ENCODE results near the gene TXNRD3. TPM values are rescaled to one million over a fixed set of nuclear protein-coding genes. Genes with fewer than 3 reads are reported as not detected.

The TXNRD3 gene
- total RNA-seq, 1 experiment from 2014 or later = 22.5 TPM

DNA sequence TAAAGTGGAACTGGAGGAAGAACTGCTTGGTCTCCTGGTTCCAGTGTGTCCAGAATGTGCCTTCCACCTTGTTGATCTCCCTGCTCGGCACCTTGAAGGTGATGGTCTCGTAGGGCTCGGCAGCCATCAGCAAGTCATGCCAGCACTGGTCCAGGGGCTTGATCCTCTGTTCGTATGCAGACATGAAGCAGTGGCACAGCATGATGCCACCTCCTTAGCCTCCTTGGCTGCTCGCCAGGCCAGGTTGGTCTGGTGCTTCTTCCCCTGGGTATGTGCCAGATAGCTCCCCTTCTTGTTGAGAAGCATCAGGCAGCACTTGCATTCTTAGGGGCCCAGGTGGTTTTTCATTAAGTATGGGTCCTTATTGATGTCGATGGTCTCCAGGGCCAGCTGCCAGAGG lies 17.8 kb upstream of the TXNRD3 start:
- TF ChIP-seq EZH2 (IDR thresholded peaks at IDR 0.05; ENCODE audit: low read depth) = no peak
- TF ChIP-seq, protein P1, sequence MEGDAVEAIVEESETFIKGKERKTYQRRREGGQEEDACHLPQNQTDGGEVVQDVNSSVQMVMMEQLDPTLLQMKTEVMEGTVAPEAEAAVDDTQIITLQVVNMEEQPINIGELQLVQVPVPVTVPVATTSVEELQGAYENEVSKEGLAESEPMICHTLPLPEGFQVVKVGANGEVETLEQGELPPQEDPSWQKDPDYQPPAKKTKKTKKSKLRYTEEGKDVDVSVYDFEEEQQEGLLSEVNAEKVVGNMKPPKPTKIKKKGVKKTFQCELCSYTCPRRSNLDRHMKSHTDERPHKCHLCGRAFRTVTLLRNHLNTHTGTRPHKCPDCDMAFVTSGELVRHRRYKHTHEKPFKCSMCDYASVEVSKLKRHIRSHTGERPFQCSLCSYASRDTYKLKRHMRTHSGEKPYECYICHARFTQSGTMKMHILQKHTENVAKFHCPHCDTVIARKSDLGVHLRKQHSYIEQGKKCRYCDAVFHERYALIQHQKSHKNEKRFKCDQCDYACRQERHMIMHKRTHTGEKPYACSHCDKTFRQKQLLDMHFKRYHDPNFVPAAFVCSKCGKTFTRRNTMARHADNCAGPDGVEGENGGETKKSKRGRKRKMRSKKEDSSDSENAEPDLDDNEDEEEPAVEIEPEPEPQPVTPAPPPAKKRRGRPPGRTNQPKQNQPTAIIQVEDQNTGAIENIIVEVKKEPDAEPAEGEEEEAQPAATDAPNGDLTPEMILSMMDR (conservative IDR thresholded peaks at IDR 0.05) = no peak
- H3K4me2 ChIP-seq = no peak overlapping the region
- H3K4me3 ChIP-seq = no peak overlapping the region
- ChIA-PET POLR2A (ENCODE audit: unreplicated experiment) (no interaction called here), CTCF (no interaction called here)
- peaks cover 18% of the 10 kb centered on the region for H3K27me3 ChIP-seq (ENCODE audit: insufficient read depth, low read depth)
- H2AFZ ChIP-seq = no peak overlapping the region
- H3K36me3 ChIP-seq (ENCODE audit: low read depth) = no peaks in the 10 kb centered on the region
- no peaks in the 10 kb centered on the region for H4K20me1 ChIP-seq (ENCODE audit: insufficient read depth)
- no peak for DNase-seq
- no peaks in the 10 kb centered on the region for H3F3A ChIP-seq (ENCODE audit: insufficient read depth, low read depth)
- intact Hi-C loops (cut with micrococcal nuclease; ENCODE audit: unreplicated experiment) = no loop called here
- no TSS peak for BruUV-seq (replicated peaks)
- no peaks in the 10 kb centered on the region for H3K79me2 ChIP-seq (ENCODE audit: low read depth)
- H3K4me1 ChIP-seq (replicated peaks; ENCODE audit: insufficient read depth) = no peaks in the 10 kb centered on the region
- H3K9me2 ChIP-seq (ENCODE audit: insufficient read depth) = no peaks in the 10 kb centered on the region; the same call in 1 of the 2 replicates
- H3K9me3 ChIP-seq (ENCODE audit: insufficient read depth, low read depth) = no peaks in the 10 kb centered on the region
- H3K27ac ChIP-seq = no peak overlapping the region

DNA sequence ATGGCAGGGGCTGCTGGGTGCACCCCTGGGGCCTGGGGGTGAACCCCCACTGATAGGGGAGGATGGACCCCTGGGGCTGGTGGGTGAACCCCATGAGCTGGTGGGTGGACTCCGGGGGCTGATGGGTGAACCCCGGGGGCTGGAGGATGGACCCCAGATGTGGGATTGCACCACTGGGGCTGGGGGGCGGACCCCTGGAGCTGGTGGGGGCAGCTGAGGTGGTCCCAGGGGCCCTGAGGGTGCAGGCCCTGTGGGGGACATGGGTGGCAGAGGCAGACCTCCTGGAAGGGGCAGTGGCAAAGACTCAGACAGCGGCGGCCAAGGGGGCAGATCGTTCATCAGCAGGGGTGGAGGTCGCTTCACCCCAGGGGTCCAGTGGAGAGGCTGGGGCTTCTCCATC lies 17.4 kb upstream of the TXNRD3 start:
- no peaks in the 10 kb centered on the region; the same call in 1 of the 2 replicates for H3K9me2 ChIP-seq (ENCODE audit: insufficient read depth)
- H3K4me3 ChIP-seq = no peak overlapping the region
- H4K20me1 ChIP-seq (ENCODE audit: insufficient read depth) = no peaks in the 10 kb centered on the region
- H3K4me2 ChIP-seq = no peak overlapping the region
- no peaks in the 10 kb centered on the region for H3K9me3 ChIP-seq (ENCODE audit: insufficient read depth, low read depth)
- no peaks in the 10 kb centered on the region for H3F3A ChIP-seq (ENCODE audit: insufficient read depth, low read depth)
- no peak overlapping the region for H3K27ac ChIP-seq
- intact Hi-C loops (cut with micrococcal nuclease; ENCODE audit: unreplicated experiment) = no loop called here
- no peaks in the 10 kb centered on the region for H3K36me3 ChIP-seq (ENCODE audit: low read depth)
- H3K4me1 ChIP-seq (replicated peaks; ENCODE audit: insufficient read depth) = no peaks in the 10 kb centered on the region
- no TSS peak for BruUV-seq (replicated peaks)
- POLR2A ChIA-PET (ENCODE audit: unreplicated experiment) = no interaction called here
- CTCF ChIA-PET = interaction anchor here (0.6 kb wide), 1 partner anchor 19 kb away, joined by 3 read pairs; no protein-coding TSS in a partner anchor
- H3K27me3 ChIP-seq (ENCODE audit: insufficient read depth, low read depth) = peaks cover 18% of the 10 kb centered on the region
- H2AFZ ChIP-seq = no peak overlapping the region
- no peak for DNase-seq
- TF ChIP-seq, protein P1 (conservative IDR thresholded peaks at IDR 0.05) = no peak
- no peak for TF ChIP-seq EZH2 (IDR thresholded peaks at IDR 0.05; ENCODE audit: low read depth)
- H3K79me2 ChIP-seq (ENCODE audit: low read depth) = no peaks in the 10 kb centered on the region

DNA sequence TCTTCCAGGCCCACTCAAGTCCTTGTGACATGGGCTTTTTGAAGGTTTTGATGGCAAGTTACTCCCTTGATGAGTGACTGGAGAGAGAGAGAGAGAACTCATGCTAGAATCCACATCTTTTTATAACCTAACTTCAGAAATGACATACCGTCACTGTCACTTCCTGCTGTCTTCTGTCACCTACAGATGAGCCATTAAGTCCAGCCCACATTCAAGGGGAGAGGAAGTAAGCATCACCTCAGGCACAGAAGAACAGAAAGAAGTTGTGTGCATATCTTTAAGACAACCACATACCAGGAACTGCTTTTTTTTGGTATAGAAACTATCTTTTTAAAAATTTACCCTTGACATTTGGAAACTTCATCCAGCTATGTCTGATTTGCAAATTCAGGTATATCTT lies 16.6 kb upstream of the TXNRD3 start:
- Histone ChIP-seq H3K79me2 (ENCODE audit: low read depth) (no peaks in the 10 kb centered on the region), H3K36me3 (ENCODE audit: low read depth) (no peaks in the 10 kb centered on the region), H3K9me2 (ENCODE audit: insufficient read depth) (no peaks in the 10 kb centered on the region; the same call in 1 of the 2 replicates), H3K27ac (no peak overlapping the region), H3K4me2 (no peak overlapping the region), H3K9me3 (ENCODE audit: insufficient read depth, low read depth) (no peaks in the 10 kb centered on the region), H3K27me3 (ENCODE audit: insufficient read depth, low read depth) (peaks cover 18% of the 10 kb centered on the region), H3K4me1 (replicated peaks; ENCODE audit: insufficient read depth) (no peaks in the 10 kb centered on the region), H3K4me3 (no peak overlapping the region), H3F3A (ENCODE audit: insufficient read depth, low read depth) (no peaks in the 10 kb centered on the region), H2AFZ (no peak overlapping the region), H4K20me1 (ENCODE audit: insufficient read depth) (no peaks in the 10 kb centered on the region)
- ChIA-PET CTCF (interaction anchor here (0.6 kb wide), 2 partner anchors 18 to 1020 kb away, joined by 3 to 8 read pairs; no protein-coding TSS in a partner anchor), POLR2A (ENCODE audit: unreplicated experiment) (interaction anchor here (0.7 kb wide), 1 partner anchor 9 kb away, joined by 5 read pairs; no protein-coding TSS in a partner anchor)
- TF ChIP-seq, protein P1 (conservative IDR thresholded peaks at IDR 0.05) = no peak
- TF ChIP-seq EZH2 (IDR thresholded peaks at IDR 0.05; ENCODE audit: low read depth) = no peak
- DNase-seq = no peak
- no TSS peak for BruUV-seq (replicated peaks)
- intact Hi-C loops (cut with micrococcal nuclease; ENCODE audit: unreplicated experiment) = no loop called here

All from PC-9 (cell line).